ENCODE measurements around the gene MYBPC3.

DNA sequence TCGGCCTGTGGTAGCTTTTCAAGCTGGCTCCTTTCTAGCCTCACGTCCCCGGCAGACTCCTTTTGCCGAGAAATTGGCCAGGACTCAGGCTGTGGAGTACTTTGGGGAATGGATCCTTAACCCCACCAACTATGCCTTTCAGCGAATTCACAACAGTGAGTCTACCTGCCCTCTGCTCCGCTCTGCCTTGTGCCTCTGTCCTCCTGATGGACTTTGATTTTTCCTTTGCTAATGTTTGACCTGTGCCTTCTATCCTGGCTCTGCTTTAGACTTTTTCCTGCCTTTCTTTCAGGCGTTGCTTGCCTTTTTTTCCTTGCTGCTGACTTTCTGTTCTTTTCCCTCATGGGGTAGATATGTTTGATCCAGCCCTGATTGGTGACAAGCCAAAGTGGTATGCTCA lies 70.0 kb downstream of the MYBPC3 start:
- TF ChIP-seq, protein P1, sequence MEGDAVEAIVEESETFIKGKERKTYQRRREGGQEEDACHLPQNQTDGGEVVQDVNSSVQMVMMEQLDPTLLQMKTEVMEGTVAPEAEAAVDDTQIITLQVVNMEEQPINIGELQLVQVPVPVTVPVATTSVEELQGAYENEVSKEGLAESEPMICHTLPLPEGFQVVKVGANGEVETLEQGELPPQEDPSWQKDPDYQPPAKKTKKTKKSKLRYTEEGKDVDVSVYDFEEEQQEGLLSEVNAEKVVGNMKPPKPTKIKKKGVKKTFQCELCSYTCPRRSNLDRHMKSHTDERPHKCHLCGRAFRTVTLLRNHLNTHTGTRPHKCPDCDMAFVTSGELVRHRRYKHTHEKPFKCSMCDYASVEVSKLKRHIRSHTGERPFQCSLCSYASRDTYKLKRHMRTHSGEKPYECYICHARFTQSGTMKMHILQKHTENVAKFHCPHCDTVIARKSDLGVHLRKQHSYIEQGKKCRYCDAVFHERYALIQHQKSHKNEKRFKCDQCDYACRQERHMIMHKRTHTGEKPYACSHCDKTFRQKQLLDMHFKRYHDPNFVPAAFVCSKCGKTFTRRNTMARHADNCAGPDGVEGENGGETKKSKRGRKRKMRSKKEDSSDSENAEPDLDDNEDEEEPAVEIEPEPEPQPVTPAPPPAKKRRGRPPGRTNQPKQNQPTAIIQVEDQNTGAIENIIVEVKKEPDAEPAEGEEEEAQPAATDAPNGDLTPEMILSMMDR (IDR thresholded peaks at IDR 0.05): no peak
- no peak for TF ChIP-seq POLR2A (IDR thresholded peaks at IDR 0.05)
